ENCODE data around the gene TMEM272.

DNA sequence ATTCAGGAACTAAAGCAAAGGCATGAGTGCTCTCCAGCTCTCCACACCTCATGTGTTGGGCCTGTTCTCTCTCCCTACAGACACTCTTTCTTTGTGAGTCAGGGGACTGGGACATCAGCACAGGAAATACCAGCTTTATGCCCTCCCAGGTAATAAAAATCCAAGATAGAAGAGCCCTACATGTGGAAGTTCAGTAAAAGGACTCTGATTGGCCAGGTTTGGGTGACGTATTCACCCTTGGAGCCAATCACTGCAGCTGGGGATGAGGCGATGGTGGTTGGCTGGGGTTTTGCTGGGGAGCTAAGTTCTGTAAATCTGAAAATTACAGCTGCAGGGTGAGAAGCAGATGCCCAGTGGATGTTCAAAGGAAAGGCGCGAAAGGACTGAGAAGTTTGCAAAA is 49.3 kb upstream of the TMEM272 start:
- TF ChIP-seq, protein P1, sequence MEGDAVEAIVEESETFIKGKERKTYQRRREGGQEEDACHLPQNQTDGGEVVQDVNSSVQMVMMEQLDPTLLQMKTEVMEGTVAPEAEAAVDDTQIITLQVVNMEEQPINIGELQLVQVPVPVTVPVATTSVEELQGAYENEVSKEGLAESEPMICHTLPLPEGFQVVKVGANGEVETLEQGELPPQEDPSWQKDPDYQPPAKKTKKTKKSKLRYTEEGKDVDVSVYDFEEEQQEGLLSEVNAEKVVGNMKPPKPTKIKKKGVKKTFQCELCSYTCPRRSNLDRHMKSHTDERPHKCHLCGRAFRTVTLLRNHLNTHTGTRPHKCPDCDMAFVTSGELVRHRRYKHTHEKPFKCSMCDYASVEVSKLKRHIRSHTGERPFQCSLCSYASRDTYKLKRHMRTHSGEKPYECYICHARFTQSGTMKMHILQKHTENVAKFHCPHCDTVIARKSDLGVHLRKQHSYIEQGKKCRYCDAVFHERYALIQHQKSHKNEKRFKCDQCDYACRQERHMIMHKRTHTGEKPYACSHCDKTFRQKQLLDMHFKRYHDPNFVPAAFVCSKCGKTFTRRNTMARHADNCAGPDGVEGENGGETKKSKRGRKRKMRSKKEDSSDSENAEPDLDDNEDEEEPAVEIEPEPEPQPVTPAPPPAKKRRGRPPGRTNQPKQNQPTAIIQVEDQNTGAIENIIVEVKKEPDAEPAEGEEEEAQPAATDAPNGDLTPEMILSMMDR (IDR thresholded peaks at IDR 0.05), result no peak
- TF ChIP-seq POLR2A (IDR thresholded peaks at IDR 0.05) (no peak), EP300 (IDR thresholded peaks at IDR 0.05) (no peak)
